ENCODE measurements around the gene C1orf21.

C1orf21 gene

DNA sequence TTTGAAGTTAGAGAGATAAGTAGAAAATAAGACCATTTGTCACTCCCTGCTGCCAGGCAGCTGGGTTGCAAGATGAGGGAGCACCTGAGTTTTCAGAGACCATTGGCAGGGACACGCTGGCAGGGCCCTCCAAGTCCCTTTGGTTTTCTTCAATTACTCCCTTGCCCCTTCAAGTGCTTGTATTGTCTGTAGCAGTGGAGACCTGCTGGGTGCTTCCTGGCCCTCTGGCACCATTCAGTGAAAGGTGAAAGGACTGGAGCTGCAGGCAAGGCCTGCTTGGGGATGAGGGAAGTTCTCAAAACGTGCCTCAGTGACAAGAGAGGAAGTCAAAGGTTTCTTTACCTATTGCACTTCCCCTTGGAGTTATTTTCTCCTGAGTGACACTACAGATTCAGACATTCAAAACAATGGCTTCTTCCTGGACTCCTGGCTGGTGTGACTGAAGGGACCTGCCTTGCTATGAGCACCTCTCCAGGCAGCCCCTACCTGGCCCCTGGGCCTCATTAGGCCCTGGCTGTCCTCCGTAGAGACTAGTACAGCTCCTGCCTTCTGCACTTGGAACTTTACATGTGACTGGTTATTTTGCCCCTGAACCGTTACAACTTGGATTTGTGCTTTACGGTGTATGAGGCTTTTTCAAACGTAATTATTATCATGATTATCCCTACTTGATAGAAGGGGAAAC lies 100.1 kb downstream of the C1orf21 start:
- no peak for DNase-seq (ENCODE audit: low spot score)

DNA sequence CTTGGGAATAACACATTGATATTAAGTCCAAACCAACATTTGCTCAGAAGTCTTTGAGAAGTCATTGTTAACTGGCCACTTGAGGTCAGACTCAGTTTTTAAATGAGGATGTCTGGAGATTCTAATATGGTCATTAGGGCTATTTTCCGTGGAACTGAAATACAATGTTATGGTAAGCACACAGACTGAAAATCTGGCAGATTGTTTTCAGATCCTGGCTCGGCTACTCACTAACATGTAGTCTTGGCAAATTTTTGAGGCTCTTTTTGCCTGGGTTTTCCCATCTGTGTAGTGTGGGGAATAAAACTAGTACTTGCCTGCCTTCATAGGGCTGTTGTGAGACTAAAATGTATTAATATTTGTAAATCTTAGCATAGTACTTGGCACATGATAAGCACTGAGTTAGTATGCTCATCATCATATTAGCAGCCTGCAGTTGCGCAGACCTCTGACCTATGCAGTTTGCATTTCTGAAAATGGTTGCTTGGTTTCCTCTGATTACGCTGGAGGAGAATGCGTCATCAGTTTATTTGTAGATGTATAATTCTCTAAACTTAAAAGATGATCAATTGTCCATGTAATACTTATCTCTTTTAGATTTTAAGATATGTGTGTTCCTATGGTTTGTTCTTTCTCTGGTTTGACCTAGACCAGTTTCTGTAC lies 100.8 kb downstream of the C1orf21 start:
- DNase-seq (ENCODE audit: low spot score) = no peak

DNA sequence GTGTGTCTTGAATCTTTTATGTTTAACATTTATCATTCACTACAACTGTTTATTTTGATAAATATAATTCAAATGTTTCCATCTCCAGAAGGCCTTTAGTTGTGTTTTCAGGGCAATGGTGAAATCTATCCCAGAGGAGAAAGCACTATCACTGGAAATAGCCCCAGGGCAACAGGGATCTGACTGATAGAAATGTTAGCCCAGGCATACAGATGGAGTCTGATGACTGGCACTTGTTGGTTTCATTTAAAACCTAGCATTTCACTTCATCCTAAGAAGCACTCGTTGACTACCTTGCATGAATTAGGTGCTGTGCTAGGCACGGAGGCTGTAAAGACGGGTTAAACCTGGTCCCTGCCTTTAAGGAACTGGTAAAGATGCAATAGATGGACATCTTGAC lies 103.1 kb downstream of the C1orf21 start:
- no peak for DNase-seq (ENCODE audit: low spot score)

GRCh38 chr1:184492536-184492935 lies 105.7 kb downstream of the C1orf21 start:
- no peak for DNase-seq (ENCODE audit: low spot score)

- no peak for DNase-seq (ENCODE audit: low spot score)
Measured at GRCh38 chr1:184493987-184494388, 107.2 kb downstream of the C1orf21 start.

GRCh38 chr1:184494929-184495328 lies 108.1 kb downstream of the C1orf21 start:
- DNase-seq (ENCODE audit: low spot score) = no peak

DNA sequence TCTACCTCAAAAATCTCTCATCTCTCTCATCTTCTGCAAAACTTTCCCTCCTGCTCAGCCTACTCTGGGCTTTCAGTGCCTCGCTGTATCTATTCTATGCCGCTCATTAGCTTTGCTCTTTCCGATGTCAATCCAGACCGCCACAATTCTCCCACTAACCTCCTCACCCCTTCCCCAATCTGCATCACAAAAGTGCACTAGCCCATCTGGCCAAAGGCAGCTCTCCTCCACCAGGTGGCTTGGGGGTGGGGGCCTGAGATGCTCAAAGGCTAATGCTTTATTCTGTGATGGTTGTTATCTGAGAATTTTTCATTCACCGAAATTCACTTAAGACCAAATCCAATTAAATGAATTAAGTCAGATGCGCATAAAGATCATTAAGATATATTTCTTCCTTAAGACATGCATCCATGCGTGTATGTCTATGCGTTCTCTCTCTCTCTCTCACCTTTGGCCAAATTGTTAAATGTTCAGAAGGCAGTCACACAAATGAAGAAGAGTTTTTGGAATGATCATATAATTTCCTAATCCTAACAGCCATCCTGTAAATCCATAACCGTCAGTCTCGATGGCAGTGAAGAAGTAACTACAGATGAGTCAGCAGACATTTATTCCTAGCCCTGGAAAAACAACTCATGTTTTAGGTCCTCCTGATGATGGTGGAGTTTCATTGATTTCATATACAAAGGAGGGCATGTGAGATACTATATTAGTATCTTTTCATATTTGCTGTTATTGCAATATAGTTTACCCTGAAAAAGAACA lies 111.3 kb downstream of the C1orf21 start:
- DNase-seq (ENCODE audit: low spot score) = no peak

- DNase-seq (ENCODE audit: low spot score) = no peak
Measured at GRCh38 chr1:184499616-184500015, 112.8 kb downstream of the C1orf21 start.

GRCh38 chr1:184502161-184502560 lies 115.3 kb downstream of the C1orf21 start:
- DNase-seq (ENCODE audit: low spot score) = no peak

DNA sequence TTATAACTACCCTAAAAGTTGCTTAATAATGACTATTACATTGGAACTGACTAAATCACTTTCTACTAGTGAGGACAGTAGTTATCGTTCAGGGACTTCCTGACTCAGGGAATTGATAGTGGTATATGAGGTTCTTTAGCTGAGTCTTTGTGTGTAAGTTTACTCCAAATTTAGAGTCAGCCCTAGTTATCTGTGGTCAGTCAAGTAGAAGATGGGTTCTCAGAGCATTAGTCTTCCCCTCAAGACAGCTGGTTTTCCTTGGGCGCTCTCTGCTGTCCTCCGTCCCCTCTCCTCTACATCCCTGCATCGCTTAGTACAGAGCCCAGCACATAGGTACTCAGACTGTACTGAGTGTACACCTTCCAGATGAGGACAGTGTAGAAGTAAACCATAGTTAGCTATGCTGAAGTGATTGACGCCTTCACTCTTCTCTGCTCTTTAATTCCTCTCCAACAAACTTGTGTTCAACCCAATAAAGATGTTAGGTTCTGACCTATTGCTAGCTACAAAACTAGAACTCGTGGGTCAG lies 116.5 kb downstream of the C1orf21 start:
- DNase-seq (ENCODE audit: low spot score) = no peak

DNA sequence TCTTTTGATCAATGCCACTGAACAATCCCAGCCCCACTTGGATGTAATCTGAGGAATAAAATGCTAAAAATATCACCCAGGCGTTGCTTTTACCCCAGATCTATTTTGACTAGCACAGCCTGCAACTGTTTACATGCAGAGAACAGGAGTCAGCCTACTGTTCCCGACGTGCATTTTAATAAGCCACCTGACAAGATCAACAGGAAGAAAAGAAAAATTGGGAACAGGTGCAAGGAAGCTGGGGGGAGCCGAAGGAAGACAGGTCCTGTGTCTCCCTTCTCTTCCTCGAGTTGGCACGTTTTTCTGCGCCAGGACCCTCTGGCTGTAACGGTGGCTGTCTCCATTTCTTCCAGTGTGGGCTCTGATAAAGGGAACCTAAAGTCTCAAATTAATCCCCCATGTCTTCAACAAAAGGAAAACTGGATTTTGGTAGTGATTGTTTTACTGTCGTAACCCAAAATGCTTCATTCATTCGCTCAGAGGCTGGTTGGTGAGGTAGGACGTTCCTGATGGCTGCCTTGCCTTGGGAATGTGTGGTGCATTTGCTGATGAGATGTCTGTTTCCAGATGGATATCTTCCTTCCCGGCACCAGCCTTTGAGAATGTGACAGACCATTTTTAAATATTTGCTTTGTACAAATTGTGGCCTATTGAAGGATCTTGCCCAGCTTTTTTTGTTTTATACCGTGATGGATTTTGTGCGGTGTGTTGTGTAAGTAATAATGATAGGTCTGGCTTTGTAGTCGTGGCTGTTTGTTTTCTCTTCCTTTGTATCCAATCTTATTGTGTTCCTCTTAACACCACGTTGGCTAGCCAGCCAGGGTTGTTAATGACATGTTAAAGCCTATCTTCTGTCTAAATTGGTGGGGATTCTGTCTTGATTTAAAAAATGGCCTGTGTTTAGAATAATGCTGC lies 117.5 kb downstream of the C1orf21 start:
- DNase-seq (ENCODE audit: low spot score) = no peak

DNA sequence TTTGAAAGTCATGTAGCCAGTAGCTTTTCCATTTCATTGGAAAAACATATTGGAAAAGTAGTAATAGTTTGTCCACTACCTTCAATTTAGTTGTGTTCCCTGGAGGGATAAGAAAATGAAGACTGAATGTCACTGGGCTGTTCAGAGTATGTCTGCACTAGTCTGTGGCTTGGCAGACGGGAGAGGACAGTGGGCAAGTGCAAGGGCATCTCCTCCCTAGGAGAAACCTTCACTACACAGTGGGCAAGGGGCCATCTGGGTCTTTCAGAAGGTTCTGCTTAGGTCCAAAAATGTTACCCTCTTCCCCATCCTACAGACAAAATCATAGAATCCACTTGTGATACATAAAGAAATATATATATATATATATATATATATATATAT lies 118.1 kb downstream of the C1orf21 start:
- DNase-seq (ENCODE audit: low spot score) = no peak

DNA sequence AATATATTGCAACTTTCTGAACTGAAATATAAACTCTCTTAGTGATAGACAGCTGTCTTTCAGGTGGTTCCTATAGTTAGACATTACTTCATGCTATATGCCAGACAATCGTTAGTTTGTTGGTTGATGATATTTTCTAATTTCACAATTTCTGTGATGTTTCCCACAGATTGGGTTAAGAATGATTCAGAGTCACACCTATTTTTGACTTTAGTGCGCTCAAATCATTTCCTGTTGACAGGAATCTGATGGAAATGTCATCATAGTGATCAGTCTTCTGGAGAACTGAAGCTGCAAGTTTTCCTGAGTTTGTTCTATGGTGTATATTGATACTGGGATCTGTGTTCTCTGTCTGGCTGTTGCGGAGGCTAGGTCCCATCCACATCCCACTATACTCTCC lies 119.7 kb downstream of the C1orf21 start:
- DNase-seq (ENCODE audit: low spot score) = no peak

DNA sequence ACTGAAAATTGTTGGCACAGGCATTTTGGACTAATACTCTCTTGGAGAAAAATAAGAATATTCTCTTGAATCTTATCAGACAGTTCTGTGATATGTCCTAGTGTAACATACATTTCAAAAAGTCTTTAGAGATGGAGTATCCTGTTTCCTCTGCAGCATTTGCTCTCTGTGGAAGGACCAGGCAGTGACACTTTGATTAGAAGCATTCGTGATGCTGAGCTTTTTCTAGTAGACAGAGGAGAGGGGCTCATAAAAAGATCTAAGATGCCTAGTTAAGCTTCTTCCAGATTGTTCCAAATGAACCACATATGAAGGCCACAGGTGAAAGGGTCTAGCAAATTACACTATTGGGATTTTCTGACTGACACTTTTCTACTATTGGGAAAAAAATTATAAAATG lies 120.3 kb downstream of the C1orf21 start:
- DNase-seq (ENCODE audit: low spot score) = no peak

- no peak for DNase-seq (ENCODE audit: low spot score)
Measured at GRCh38 chr1:184507604-184508280, 120.9 kb downstream of the C1orf21 start.

DNA sequence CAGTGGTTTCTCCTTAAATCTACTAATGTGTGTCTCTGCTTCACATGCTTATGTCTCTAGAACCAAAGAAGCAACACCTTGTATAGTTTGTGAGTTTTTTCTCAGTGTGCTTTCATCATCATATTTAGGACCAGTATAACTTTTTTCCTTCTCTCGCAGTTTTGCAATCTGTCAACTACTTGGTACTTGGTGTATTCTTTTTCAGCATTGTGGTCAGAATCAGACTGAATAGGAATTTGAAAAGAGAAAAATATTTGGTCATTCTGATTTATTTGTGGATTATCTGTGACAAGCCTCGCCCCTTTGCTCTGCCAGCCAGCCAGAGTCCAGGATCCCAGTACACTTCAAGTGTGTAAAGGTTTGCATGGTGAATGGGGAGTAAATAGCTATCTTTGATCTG lies 122.3 kb downstream of the C1orf21 start:
- no peak for DNase-seq (ENCODE audit: low spot score)

- DNase-seq (ENCODE audit: low spot score) = no peak
Measured at GRCh38 chr1:184510110-184510509, 123.3 kb downstream of the C1orf21 start.

GRCh38 chr1:184512724-184513123 lies 125.9 kb downstream of the C1orf21 start:
- no peak for DNase-seq (ENCODE audit: low spot score)

GRCh38 chr1:184513421-184513820 lies 126.6 kb downstream of the C1orf21 start:
- no peak for DNase-seq (ENCODE audit: low spot score)

DNA sequence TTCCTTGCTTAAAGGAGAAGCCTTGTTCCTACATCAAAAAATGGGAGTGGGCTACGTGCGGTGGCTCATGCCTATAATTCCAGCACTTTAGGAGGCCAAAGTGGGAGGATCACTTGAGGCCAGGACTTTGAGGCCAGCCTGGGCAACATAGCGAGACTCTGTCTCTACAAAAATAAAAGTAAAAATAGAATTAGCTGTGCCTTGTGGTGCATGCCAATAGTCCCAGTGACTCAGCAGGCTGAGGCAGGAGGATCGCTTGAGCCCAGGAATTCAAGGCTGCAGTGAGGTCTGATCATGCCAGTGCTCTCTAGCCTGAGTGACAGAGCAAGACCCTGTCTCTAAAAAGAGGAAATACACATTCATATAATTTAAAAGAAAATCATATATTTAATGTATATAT lies 127.1 kb downstream of the C1orf21 start:
- no peak for DNase-seq (ENCODE audit: low spot score)

DNA sequence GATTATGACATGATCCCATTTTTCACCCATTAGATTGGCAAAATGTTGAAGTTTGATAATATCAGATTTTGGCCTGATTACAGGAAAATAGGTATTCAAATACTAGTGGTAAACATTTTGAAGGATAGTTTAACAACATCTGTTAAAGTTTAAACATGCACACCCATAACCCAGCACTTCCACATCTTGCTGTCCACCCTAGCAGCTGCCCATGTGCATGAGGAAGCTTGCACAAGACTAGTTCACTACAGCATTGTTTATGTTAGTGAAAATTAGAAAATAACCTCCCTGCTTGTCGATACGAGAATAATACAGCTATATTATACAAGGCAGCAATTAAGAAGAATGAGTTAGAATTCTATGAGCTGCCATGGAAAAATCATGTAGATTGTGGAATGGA lies 127.6 kb downstream of the C1orf21 start:
- no peak for DNase-seq (ENCODE audit: low spot score)
